GM23248 (cell line): ENCODE data around the gene KLRK1.
"Not testable (repeated sequence)": the region's sequence is repeated elsewhere in the genome, so short reads cannot be mapped to it uniquely, and the experiment has no call there.

Experiments used
- EZH2 ChIP-seq: fragments of 200-600 bp; sonication (generic); IDR thresholded peaks from 2 replicates; pipeline ENCODE4 v1.6.1; 2018; ENCODE audit warnings: antibody characterized with exemption, mild to moderate bottlenecking; ENCODE audit not compliant: insufficient read depth, poor library complexity, severe bottlenecking
- EZH2phosphoT487 ChIP-seq: fragments of 200-600 bp; sonication (generic); IDR thresholded peaks from 2 replicates; pipeline ENCODE4 v1.6.1; 2018; ENCODE audit warnings: antibody characterized with exemption, moderate library complexity, mild to moderate bottlenecking, low read depth; ENCODE audit not compliant: insufficient read depth

- not testable (repeated sequence) for TF ChIP-seq EZH2, EZH2phosphoT487
These were observed 47.8 kb upstream of the KLRK1 start for GRCh38 chr12:10437601-10438000.
